Bronchus fibroblast of lung (primary cell): ENCODE data around the gene FEN1. TPM values are rescaled to one million over a fixed set of nuclear protein-coding genes. Genes with fewer than 3 reads are reported as not detected.

Experiments
- total RNA-seq: library from RNA; depleted of rRNA; stranded (reverse); fragments of >200 nt; gene quantifications from 2 replicates; pipeline ENCODE4 v1.2.3, GENCODE V29; 2015

FEN1 gene, protein sequence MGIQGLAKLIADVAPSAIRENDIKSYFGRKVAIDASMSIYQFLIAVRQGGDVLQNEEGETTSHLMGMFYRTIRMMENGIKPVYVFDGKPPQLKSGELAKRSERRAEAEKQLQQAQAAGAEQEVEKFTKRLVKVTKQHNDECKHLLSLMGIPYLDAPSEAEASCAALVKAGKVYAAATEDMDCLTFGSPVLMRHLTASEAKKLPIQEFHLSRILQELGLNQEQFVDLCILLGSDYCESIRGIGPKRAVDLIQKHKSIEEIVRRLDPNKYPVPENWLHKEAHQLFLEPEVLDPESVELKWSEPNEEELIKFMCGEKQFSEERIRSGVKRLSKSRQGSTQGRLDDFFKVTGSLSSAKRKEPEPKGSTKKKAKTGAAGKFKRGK
- 42.9 and 47.1 TPM in 2 replicates for total RNA-seq

GRCh38 chr11:61792310-61793082, at the start of gene FEN1, which contains the start of gene TMEM258:
TSS of gene FEN1 (plus strand) at chr11:61792911. CDS start at chr11:61795362, 2,451 bp downstream.
TSS of gene TMEM258 (minus strand) at chr11:61792599. CDS start at chr11:61792558, 41 bp downstream.

DNA sequence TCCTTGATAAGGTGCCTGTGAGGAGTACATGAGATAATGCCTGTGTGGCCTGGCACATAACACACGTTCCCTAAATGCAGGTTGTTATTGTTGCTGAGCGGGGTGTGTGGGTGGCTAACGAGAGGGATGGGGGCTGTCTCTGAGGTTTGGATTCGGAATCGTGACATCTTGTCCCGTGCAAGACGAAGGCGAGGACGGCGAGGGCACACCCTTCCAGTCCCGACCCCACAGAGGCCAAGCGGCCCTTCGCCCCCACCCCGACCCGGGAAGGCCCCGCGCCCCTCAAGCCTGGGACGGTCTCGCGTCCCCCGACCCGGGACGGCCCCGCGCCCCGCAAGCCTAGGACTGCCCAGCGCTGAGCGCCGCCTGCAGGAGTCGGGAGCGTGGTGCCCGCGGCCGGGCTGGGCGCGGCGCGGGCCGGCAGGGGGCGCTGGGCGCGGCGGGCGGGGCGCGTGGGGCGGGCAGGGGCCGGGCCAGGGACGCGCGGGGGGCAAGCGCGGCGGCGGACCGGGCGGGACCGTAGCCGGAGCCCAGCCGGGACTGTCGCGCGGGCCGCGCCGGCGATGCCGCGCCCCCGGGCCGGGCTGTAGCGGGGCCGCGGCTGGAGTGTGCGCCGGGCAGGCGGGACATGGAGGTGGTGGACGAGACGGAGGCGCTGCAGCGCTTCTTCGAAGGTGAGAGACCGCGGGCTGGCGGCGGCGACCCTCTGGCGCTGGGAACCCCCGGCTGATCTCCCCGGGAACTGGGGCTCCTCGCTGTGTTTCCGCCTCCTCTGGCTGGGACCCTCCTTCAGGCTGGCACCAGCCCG, 40.4 kb upstream of the FEN1 start, which contains the start of gene MYRF:
MYRF (plus strand) TSS at position 520 of the 808 bp plus-strand sequence; CDS start at position 629, 109 bp downstream.

GRCh38 chr11:61816736-61817455, 24.2 kb downstream of the FEN1 start, which contains the start of gene FADS1:
TSS of gene FADS1 (minus strand) at chr11:61817003. CDS start at chr11:61816929, 74 bp downstream.

DNA sequence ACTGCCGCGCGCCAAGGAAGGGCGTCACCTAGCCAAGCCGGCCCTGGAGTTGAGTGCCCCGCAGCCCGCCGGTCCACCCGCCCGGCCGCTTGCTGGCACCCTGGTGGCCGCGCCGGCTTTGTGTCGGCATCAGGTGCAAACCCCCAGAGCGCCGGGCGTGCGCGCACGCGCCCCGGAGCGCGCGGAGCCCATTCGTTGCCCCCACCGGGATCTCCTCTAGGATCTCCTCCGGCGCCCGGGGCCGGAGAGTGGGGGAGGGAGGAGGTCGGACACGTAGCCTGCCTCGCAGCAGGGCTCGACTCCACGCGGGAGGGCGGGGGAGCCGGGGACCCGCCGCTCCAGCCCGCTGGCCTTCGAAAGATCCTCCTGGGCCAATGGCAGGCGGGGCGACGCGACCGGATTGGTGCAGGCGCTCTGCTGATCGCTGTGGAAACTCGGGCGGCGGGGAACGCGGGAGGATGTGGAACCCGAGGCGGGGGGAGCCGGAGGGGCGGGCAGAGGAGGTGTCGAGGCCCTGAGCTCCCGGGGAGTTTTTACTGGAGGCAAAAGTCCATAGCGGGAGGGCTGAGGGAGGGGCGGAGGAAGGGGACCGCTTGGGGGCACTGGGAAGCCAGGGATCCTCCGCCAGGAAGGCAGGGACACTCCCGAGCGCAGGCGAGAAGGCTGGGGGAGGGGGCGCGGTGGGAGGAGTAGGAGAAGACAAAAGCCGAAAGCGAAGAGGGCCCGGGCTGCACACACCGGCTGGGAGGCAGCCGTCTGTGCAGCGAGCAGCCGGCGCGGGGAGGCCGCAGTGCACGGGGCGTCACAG, 35.1 kb downstream of the FEN1 start, which contains the start of gene FADS2:
FADS2 (plus strand) TSS at position 730 of the 808 bp plus-strand sequence. CDS start 91 bp downstream, outside the sequence.

Other genes with a start within 250 kb of the FEN1 start
- gene SYT7, start 211.8 kb upstream of the FEN1 start, total RNA-seq: 0.30 and 0.67 TPM in 2 replicates
- gene DAGLA, start 112.5 kb upstream of the FEN1 start, total RNA-seq: 1.8 and 2.0 TPM in 2 replicates
- 3.3 and 3.5 TPM in 2 replicates for gene MYRF, start 40.3 kb upstream of the FEN1 start, total RNA-seq
- 62.5 and 77.2 TPM in 2 replicates for gene TMEM258, start 312 bp upstream of the FEN1 start, total RNA-seq
- gene FADS1, start 24.1 kb downstream of the FEN1 start, total RNA-seq: 171 and 182 TPM in 2 replicates
- 953 and 987 TPM in 2 replicates for gene FADS2, start 35.4 kb downstream of the FEN1 start, total RNA-seq
- gene FADS3, start 98.6 kb downstream of the FEN1 start, total RNA-seq: 49.6 and 53.8 TPM in 2 replicates
- gene RAB3IL1, start 124.7 kb downstream of the FEN1 start, total RNA-seq: 0.89 and 3.0 TPM in 2 replicates
- gene BEST1, start 157.4 kb downstream of the FEN1 start, total RNA-seq: 1.7 and 2.2 TPM in 2 replicates
- gene FTH1, start 174.7 kb downstream of the FEN1 start, total RNA-seq: 569 and 797 TPM in 2 replicates